Transverse colon (tissue), 4 donors: Measurements from ENCODE around the gene IRGQ. TPM values are rescaled to one million over a fixed set of nuclear protein-coding genes. Genes with fewer than 3 reads are reported as not detected.

Experiments
- DNase-seq: peaks from one replicate; pipeline ENCODE4 v3.0.0-alpha.2; 2019
- H3K27ac ChIP-seq, 4 donors: fragments of 200-600 bp; sonication (generic); 2 replicates each; pipeline ENCODE4 v1.5.1; 2016 to 2018; ENCODE audit warnings: inconsistent platforms in 4 of 4
- H3K27me3 ChIP-seq: fragments of 200-600 bp; sonication (generic); 2 replicates; pipeline ENCODE4 v1.5.1; 2017; ENCODE audit warnings: inconsistent platforms
- H3K36me3 ChIP-seq, 4 donors: fragments of 200-600 bp; sonication (generic); 2 replicates each; pipeline ENCODE4 v1.5.1; 2017 to 2019; ENCODE audit warnings: inconsistent platforms in 4 of 4
- H3K4me1 ChIP-seq, 4 donors: fragments of 200-600 bp; sonication (generic); 2 replicates each; pipeline ENCODE4 v1.5.1; 2017 to 2020; ENCODE audit warnings: inconsistent platforms in 4 of 4
- H3K4me3 ChIP-seq, 4 donors: fragments of 200-600 bp; sonication (generic); 1 replicate in 1 of 4; 2 replicates in 3 of 4; pipeline versions ENCODE4 v1.5.1 to v1.6.1; 2017 to 2019; ENCODE audit warnings: inconsistent platforms in 4 of 4
- H3K9me3 ChIP-seq, 2 donors: fragments of 200-600 bp; sonication (generic); 2 replicates each; pipeline ENCODE4 v1.5.1; 2017 to 2019; ENCODE audit warnings: inconsistent platforms in 2 of 2
- CTCF ChIP-seq, 5 experiments: fragments of 200-600 bp in 3 of 5; fragments of 450-650 bp in 2 of 5; sonication (generic) in 3 of 5; IDR thresholded peaks; 1 replicate in 2 of 5; 2 replicates in 3 of 5; pipeline ENCODE4 v1.5.1; 2016 to 2017; ENCODE audit warnings: antibody characterized with exemption in 5 of 5, inconsistent platforms in 3 of 5, mild to moderate bottlenecking in 2 of 5, moderate library complexity in 1 of 5
- EP300 ChIP-seq: sonication (generic); formaldehyde crosslinking; IDR thresholded peaks from one replicate; pipeline ENCODE4 v1.6.1; 2017; ENCODE audit warnings: antibody characterized with exemption, low read depth
- POLR2A ChIP-seq: fragments of 450-650 bp; IDR thresholded peaks from one replicate; pipeline ENCODE4 v1.6.1; 2016; ENCODE audit warnings: antibody characterized with exemption, mild to moderate bottlenecking, moderate library complexity
- POLR2AphosphoS5 ChIP-seq, 3 donors: sonication (generic); formaldehyde crosslinking; IDR thresholded peaks; one replicate each; pipeline ENCODE4 v1.6.1; 2016; ENCODE audit warnings: antibody characterized with exemption in 3 of 3
- WGBS, 2 donors: methylation state at CpG; one replicate each; pipeline ENCODE4 v1.1.5; 2018; ENCODE audit warnings: low coverage in 1 of 2; 5-methylcytosine and 5-hydroxymethylcytosine counted together
- in situ Hi-C, 4 donors: fragments of 200-750 bp; cut with MboI; loops; one replicate each; pipeline versions ENCODE4 v1.15.0 to v1.15.1; 2017; ENCODE audit warnings: low sequenced_read_pairs in 3 of 4, low pct_ligation_motif_present in 1 of 4, low pct_unique_long_range_greater_than_20kb in 1 of 4
- intact Hi-C: fragments of 100-400 bp; cut with DNase I; formaldehyde crosslinking; loops from one replicate; pipeline ENCODE4 v1.15.1; 2023; ENCODE audit warnings: low total_unique reads
- total RNA-seq, 4 donors: library from RNA; depleted of rRNA; stranded (reverse); fragments of >200 nt; gene quantifications; one replicate each; pipeline ENCODE4 v1.1.0, GENCODE V29; 2016

Gene IRGQ
- total RNA-seq, 4 donors from 2014 or later = 15.7 to 32.5 (median 24.7) TPM

GRCh38 chr19:43612374-43612773 lies 16.4 kb upstream of the IRGQ start:
- TF ChIP-seq POLR2A = no peak
- no peak for TF ChIP-seq EP300
- TF ChIP-seq POLR2AphosphoS5 (IDR thresholded peaks at IDR 0.05) = no peak
- no peak for TF ChIP-seq CTCF (IDR thresholded peaks at IDR 0.05)
- Histone ChIP-seq H3K9me3 (no peaks in the 10 kb centered on the region), H3K36me3 (no peaks in the 10 kb centered on the region), H3K27ac (no peak overlapping the region), H3K4me1 (no peaks in the 10 kb centered on the region), H3K27me3 (no peaks in the 10 kb centered on the region), H3K4me3 (no peak overlapping the region)
- WGBS, 2 donors = 97% methylated on average over 12 of the region's 12 CpGs; no CpG with 5 or more reads in 1 of the 2 donors
- intact Hi-C loops = no loop called here
- no peak for DNase-seq
- in situ Hi-C loops = no loop called here

- H3K27me3 ChIP-seq = no peaks in the 10 kb centered on the region
- TF ChIP-seq EP300 (no peak), POLR2A (no peak), POLR2AphosphoS5 (IDR thresholded peaks at IDR 0.05) (no peak), CTCF (IDR thresholded peaks at IDR 0.05) (no peak)
- no peak for DNase-seq
- H3K4me1 ChIP-seq = no peaks in the 10 kb centered on the region
- 96 to 100% methylated on average over 3 of the region's 3 CpGs for WGBS, 2 donors
- H3K36me3 ChIP-seq = no peaks in the 10 kb centered on the region
- H3K9me3 ChIP-seq = no peaks in the 10 kb centered on the region
- intact Hi-C loops = no loop called here
- H3K27ac ChIP-seq = no peak within 1 kb of the TSS
- in situ Hi-C loops = no loop called here
- no peak within 1 kb of the TSS for H3K4me3 ChIP-seq
Observed at GRCh38 chr19:43611788-43612187, 15.9 kb upstream of the IRGQ start, which contains the start of gene SRRM5. Gene SRRM5, plus strand, starts transcription at chr19:43612088. Its CDS starts 34 bp downstream, at chr19:43612122.

GRCh38 chr19:43610493-43610892 lies 14.6 kb upstream of the IRGQ start:
- no peaks in the 10 kb centered on the region for H3K36me3 ChIP-seq
- in situ Hi-C loops (no loop called here), intact Hi-C loops (no loop called here)
- WGBS, 2 donors = 82% methylated on average over 3 of the region's 3 CpGs; no CpG with 5 or more reads in 1 of the 2 donors
- no peak for TF ChIP-seq EP300
- no peak for TF ChIP-seq POLR2A
- TF ChIP-seq CTCF (IDR thresholded peaks at IDR 0.05) = no peak
- no peak for TF ChIP-seq POLR2AphosphoS5 (IDR thresholded peaks at IDR 0.05)
- no peak for DNase-seq
- no peaks in the 10 kb centered on the region for H3K9me3 ChIP-seq
- no peaks in the 10 kb centered on the region for H3K4me1 ChIP-seq
- H3K27me3 ChIP-seq = no peaks in the 10 kb centered on the region
- no peak overlapping the region for H3K27ac ChIP-seq
- no peak overlapping the region for H3K4me3 ChIP-seq

- no peak overlapping the region for H3K27ac ChIP-seq
- H3K4me1 ChIP-seq = no peaks in the 10 kb centered on the region
- TF ChIP-seq POLR2A (no peak), EP300 (no peak), CTCF (IDR thresholded peaks at IDR 0.05) (no peak), POLR2AphosphoS5 (IDR thresholded peaks at IDR 0.05) (no peak)
- H3K9me3 ChIP-seq = no peaks in the 10 kb centered on the region
- in situ Hi-C loops (no loop called here), intact Hi-C loops (no loop called here)
- no peaks in the 10 kb centered on the region for H3K36me3 ChIP-seq
- H3K4me3 ChIP-seq = no peak overlapping the region
- no peaks in the 10 kb centered on the region for H3K27me3 ChIP-seq
- DNase-seq = no peak
- WGBS, 2 donors = 84 to 95% methylated on average over 6 to 7 of the region's 7 CpGs
Observed at GRCh38 chr19:43609872-43610271, 13.9 kb upstream of the IRGQ start.
